MCF 10A (cell line): Measurements from ENCODE around the gene DARS1. TPM values are rescaled to one million over a fixed set of nuclear protein-coding genes. Genes with fewer than 3 reads are reported as not detected.
A peak's percentile ranks its signal among the peaks of the same experiment; 100 is the strongest.

Experiments
- BruUV-seq: library from RNA; stranded (reverse); fragments of 400-500 nt; replicated peaks from 2 replicates; lab custom pipeline; 2021; lab: Mats Ljungman, UMichigan
- CTCF ChIA-PET: fragments of 300-600 bp; sonication (Branson Sonifier 250); formaldehyde crosslinking; extraction: SDS; loops from one replicate; lab custom pipeline; 2021; ENCODE audit warnings: antibody characterized with exemption, inconsistent platforms; lab: Yijun Ruan, JAX
- POLR2A ChIA-PET: fragments of 300-600, 350-650 bp; sonication (Branson Sonifier 250); formaldehyde crosslinking; extraction: SDS; loops from one replicate; lab custom pipeline; 2020; ENCODE audit warnings: antibody characterized with exemption, inconsistent platforms; lab: Yijun Ruan, JAX
- DNase-seq: peaks from one replicate; pipeline ENCODE4 v3.0.0-alpha.2; 2018; ENCODE audit not compliant: unreplicated experiment
- H3K27ac Mint-ChIP-seq: one replicate; pipeline ENCODE4 v1.8.0; 2022; ENCODE audit warnings: mild to moderate bottlenecking, low read depth, mixed read lengths; ENCODE audit not compliant: unreplicated experiment
- H3K27me3 Mint-ChIP-seq: one replicate; pipeline ENCODE4 v1.8.0; 2022; ENCODE audit warnings: mixed read lengths; ENCODE audit not compliant: insufficient read depth, unreplicated experiment
- H3K36me3 Mint-ChIP-seq: one replicate; pipeline ENCODE4 v1.8.0; 2022; ENCODE audit warnings: mild to moderate bottlenecking, moderate library complexity, mixed read lengths; ENCODE audit not compliant: insufficient read depth, unreplicated experiment
- H3K4me1 Mint-ChIP-seq: one replicate; pipeline ENCODE4 v1.8.0; 2022; ENCODE audit warnings: mixed read lengths; ENCODE audit not compliant: insufficient read depth, unreplicated experiment
- H3K4me3 Mint-ChIP-seq: one replicate; pipeline ENCODE4 v1.8.0; 2022; ENCODE audit warnings: mild to moderate bottlenecking, moderate library complexity, mixed read lengths; ENCODE audit not compliant: unreplicated experiment
- H3K9me3 Mint-ChIP-seq: one replicate; pipeline ENCODE4 v1.8.0; 2022; ENCODE audit warnings: mixed read lengths; ENCODE audit not compliant: unreplicated experiment
- intact Hi-C: fragments of 100-400 bp; cut with micrococcal nuclease; formaldehyde crosslinking; loops from 2 replicates; pipeline ENCODE4 v1.14.1; 2022
- total RNA-seq: library from RNA; stranded (reverse); gene quantifications from 2 replicates; pipeline ENCODE4 v1.2.3, GENCODE V29; 2022
- TF ChIP-seq, protein P1 (sequence below): fragments of 200-600 bp; IDR thresholded peaks from one replicate; pipeline ENCODE4 v1.8.0; 2022; ENCODE audit warnings: antibody characterized with exemption, mild to moderate bottlenecking; ENCODE audit not compliant: unreplicated experiment

Gene DARS1
- total RNA-seq, 1 experiment from 2014 or later, result 66.5 TPM

DNA sequence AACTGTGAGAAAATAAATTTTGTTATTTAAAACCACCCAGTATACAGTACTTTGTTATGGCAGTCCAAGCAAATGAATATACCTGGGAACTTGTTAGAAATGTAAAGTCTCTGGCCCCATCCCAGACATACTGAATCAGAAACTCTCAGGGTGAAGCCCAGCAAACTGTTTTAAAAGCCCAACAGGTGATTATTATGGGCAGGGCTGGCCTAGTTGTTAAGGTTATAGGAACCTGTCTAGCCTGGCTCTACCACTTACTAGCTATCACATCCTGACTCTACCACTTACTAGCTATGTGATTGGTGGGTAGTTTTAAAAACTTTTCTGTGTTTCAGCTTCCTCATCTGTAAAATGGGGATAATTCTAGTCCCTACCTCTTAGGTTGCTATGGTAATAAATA, 8.0 kb upstream of the DARS1 start:
- intact Hi-C loops, result no loop called here
- BruUV-seq, result no TSS peak
- TF ChIP-seq, protein P1, sequence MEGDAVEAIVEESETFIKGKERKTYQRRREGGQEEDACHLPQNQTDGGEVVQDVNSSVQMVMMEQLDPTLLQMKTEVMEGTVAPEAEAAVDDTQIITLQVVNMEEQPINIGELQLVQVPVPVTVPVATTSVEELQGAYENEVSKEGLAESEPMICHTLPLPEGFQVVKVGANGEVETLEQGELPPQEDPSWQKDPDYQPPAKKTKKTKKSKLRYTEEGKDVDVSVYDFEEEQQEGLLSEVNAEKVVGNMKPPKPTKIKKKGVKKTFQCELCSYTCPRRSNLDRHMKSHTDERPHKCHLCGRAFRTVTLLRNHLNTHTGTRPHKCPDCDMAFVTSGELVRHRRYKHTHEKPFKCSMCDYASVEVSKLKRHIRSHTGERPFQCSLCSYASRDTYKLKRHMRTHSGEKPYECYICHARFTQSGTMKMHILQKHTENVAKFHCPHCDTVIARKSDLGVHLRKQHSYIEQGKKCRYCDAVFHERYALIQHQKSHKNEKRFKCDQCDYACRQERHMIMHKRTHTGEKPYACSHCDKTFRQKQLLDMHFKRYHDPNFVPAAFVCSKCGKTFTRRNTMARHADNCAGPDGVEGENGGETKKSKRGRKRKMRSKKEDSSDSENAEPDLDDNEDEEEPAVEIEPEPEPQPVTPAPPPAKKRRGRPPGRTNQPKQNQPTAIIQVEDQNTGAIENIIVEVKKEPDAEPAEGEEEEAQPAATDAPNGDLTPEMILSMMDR, result no peak
- ChIA-PET CTCF (no interaction called here), POLR2A (no interaction called here)
- Mint-ChIP-seq H3K27me3 (no peaks in the 10 kb centered on the region), H3K36me3 (no peaks in the 10 kb centered on the region), H3K27ac (no peak overlapping the region), H3K4me3 (no peak overlapping the region), H3K9me3 (no peaks in the 10 kb centered on the region), H3K4me1 (no peaks in the 10 kb centered on the region)
- DNase-seq, result no peak

GRCh38 chr2:135991861-135992260, 6.4 kb upstream of the DARS1 start:
- BruUV-seq, result no TSS peak
- Mint-ChIP-seq H3K4me1 (no peaks in the 10 kb centered on the region), H3K36me3 (no peaks in the 10 kb centered on the region), H3K27me3 (no peaks in the 10 kb centered on the region), H3K4me3 (no peak overlapping the region), H3K9me3 (no peaks in the 10 kb centered on the region), H3K27ac (no peak overlapping the region)
- TF ChIP-seq, protein P1, result no peak
- CTCF ChIA-PET, result interaction anchor here (0.7 kb wide), 1 partner anchor 23 kb away, joined by 3 read pairs; no protein-coding TSS in a partner anchor
- POLR2A ChIA-PET, result interaction anchor here (1.1 kb wide), 1 partner anchor 145 kb away, joined by 3 read pairs; no protein-coding TSS in a partner anchor
- intact Hi-C loops, result no loop called here
- no peak for DNase-seq

DNA sequence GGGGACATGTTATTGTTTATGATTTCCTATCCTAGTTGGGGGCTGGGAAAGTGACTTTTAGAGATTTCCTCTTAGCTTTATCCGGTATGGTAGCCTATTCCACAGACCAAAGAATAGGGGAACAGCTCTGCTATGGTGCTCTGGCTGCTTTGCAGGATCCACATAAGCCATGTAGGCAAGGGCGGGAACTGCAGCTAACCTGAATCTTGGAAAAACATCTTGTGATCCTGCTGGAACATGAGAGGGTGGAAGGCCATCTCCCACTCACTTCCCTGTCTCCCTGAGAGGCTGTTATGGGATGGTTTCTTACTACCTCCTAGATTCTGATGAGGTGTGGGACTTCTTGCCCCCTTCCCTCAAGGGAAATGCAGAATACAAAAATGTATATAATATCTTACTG, 2.0 kb upstream of the DARS1 start:
- no TSS peak for BruUV-seq
- Mint-ChIP-seq H3K4me1 (no peaks in the 10 kb centered on the region), H3K4me3 (no peak overlapping the region), H3K9me3 (no peaks in the 10 kb centered on the region), H3K36me3 (peaks cover under 1% of the 10 kb centered on the region), H3K27ac (no peak overlapping the region), H3K27me3 (no peaks in the 10 kb centered on the region)
- no peak for DNase-seq
- intact Hi-C loops, result loop anchor here (10.0 kb wide), 1 partner anchor 247 kb away; no protein-coding TSS in a partner anchor
- TF ChIP-seq, protein P1, result no peak
- POLR2A ChIA-PET, result no interaction called here
- CTCF ChIA-PET, result interaction anchor here (0.7 kb wide), 1 partner anchor 17 kb away, joined by 4 read pairs; no protein-coding TSS in a partner anchor

GRCh38 chr2:135986507-135986906, 1.1 kb upstream of the DARS1 start:
- no TSS peak for BruUV-seq
- TF ChIP-seq, protein P1, result no peak
- Mint-ChIP-seq H3K36me3 (peaks cover 9% of the 10 kb centered on the region), H3K9me3 (no peaks in the 10 kb centered on the region), H3K27ac (no peak overlapping the region), H3K4me3 (peak overlapping the region; percentile 91), H3K4me1 (no peaks in the 10 kb centered on the region), H3K27me3 (no peaks in the 10 kb centered on the region)
- DNase-seq, result no peak
- CTCF ChIA-PET, result no interaction called here
- POLR2A ChIA-PET, result interaction anchor here (1.2 to 3.3 kb wide), 3 partner anchors 10 to 38 kb away, joined by 3 to 35 read pairs (median 6); no protein-coding TSS in a partner anchor
- intact Hi-C loops, result loop anchor here (10.0 kb wide), 1 partner anchor 248 kb away; no protein-coding TSS in a partner anchor
